Measurements from ENCODE around the gene KRTAP4-2.
"Not testable (repeated sequence)": the region's sequence is repeated elsewhere in the genome, so short reads cannot be mapped to it uniquely, and the experiment has no call there.

Gene KRTAP4-2

DNA sequence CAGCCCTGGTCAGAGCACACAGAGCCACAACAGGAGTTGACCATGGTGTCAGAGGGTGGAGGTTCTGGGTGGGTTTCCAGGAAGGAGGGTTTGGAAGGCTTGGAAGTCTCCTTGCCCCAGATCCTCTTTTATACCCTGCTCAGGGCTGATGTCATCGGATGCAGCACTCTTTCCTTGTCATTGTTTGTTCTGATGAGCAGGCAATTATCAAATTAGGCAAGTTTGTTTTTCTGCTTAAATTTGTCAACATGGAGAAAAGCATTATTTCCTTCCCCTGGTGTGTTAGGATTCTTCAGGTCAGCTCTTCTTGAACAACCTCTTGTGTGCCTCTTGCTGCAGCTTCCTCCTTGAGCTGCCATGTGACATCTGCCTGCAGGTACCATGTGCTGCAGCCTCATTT is 17.4 kb downstream of the KRTAP4-2 start, which contains the start of gene KRTAP4-4:
Gene KRTAP4-4, minus strand, starts transcription at position 101 of the 400 bp plus-strand sequence. Its CDS starts 57 bp downstream, at position 44.
- no peak for DNase-seq (ENCODE audit: low read depth)

DNA sequence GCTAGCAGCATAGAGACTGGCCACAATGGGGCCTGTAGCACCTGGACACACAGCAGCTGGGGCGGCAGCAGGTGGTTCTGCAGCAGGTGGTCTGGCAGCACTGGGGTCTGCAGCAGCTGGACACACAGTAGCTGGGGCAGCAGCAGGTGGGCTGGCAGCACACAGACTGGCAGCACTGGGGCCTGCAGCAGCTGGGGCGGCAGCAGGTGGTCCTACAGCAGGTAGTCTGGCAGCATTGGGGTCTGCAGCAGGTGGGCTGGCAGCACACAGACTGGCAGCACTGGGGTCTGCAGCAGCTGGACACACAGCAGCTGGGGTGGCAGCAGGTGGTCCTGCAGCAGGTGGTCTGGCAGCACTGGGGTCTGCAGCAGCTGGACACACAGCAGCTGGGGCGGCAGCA is 17.8 kb downstream of the KRTAP4-2 start:
- DNase-seq (ENCODE audit: low read depth): not testable (repeated sequence)

DNA sequence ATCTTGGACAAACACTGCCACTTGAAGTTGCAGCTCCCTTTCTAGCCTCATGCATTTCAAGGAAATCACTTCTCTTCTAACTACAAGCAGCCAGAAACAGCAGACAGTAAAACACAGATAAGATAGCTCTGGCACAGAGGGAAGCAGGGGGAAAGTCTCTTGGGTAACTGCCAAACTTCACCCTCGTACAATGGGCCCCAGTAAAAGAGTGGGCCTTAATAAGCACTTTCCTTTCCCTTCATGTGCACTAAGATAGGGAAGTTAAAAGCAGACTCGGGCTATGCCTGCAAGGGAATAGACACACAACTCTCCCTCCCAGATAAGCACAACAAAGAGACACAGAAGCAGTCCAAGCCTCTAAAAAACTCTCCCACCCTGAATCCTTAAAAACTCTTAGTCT is 24.2 kb downstream of the KRTAP4-2 start:
- no peak for DNase-seq (ENCODE audit: low read depth)

DNA sequence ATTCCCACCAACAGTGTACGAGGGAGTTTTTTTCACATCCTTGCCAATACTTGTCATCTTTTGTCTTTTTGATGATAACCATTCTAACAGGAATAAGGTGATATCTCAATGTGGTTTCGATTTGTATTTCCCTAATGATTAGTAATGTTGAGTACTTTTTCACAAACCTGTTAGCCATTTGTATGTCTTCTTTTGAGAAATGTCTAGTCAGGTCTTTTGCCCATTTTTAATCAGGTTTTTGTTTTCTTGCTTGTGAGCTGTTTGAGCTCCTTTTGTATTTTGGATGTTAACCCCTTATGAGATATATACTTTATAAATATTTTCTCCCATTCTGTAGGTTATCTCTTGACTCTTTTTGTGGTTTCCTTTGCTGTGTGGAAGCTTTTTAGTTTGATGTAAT is 26.5 kb downstream of the KRTAP4-2 start:
- no peak for DNase-seq (ENCODE audit: low read depth)

DNA sequence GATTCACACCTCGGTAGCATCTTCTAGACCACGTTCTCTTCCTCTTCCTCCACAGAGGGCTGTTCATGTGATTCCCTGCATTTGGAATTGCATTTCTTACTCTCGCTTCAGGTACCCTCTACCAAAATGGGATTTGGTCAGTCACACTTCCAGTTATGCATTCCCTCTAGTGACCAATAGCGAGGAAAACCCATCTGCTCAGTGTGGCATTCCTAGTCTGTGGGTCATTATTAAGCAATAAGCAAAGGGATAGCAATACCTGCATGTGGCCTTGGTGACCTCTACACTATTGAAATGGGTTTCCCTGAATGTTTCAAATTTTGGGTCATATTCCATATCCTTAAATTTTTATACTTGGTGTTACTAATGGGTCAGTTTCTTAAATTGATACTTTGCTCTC is 28.0 kb downstream of the KRTAP4-2 start:
- DNase-seq (ENCODE audit: low read depth): no peak

DNA sequence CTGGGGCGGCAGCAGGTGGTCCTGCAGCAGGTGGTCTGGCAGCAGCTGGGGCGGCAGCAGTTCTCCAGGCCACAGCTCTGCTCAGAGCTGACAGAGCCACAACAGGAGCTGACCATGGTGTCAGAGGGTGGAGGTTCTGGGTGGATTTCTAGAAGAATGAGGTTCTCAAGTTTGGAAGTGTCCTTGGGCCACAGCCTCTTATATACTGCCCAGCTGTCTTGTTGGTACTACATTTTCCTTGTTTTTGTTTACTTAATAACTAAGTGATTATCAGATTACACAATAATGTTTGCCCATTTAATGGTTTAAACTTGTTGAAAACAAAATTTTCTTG is 28.4 kb downstream of the KRTAP4-2 start, which contains the start of gene KRTAP4-5:
Gene KRTAP4-5, minus strand, starts transcription at position 174 of the 334 bp plus-strand sequence. Its CDS starts 58 bp downstream, at position 116.
- no peak for DNase-seq (ENCODE audit: low read depth)

DNA sequence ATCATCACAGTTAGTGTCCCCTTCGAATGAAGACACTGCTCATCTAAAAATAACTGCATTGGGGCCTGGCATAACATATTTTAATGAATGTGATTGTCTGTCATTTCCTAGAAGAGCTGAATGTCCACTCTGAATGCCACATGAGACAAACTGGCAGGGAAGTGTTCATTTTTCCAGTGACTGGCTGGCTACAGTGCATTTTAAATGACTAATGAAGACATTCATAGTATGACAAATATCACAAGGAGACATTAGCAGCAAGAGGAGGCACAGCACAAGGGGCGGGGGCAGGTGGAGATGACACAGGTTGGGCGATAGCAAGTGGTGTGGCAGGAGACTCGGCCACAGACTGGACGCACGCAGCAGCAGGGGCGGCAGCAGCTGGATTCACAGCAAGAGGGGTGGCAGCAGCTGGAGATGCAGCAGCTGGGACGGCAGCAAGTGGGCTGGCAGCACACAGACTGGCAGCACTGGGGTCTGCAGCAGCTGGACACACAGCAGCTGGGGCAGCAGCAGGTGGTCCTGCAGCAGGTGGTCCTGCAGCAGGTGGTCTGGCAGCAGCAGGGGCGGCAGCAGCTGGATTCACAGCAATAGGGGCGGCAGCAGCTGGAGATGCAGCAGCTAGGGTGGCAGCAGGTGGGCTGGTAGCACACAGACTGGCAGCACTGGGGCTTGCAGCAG is 28.9 kb downstream of the KRTAP4-2 start:
- DNase-seq (ENCODE audit: low read depth): not testable (repeated sequence)

DNA sequence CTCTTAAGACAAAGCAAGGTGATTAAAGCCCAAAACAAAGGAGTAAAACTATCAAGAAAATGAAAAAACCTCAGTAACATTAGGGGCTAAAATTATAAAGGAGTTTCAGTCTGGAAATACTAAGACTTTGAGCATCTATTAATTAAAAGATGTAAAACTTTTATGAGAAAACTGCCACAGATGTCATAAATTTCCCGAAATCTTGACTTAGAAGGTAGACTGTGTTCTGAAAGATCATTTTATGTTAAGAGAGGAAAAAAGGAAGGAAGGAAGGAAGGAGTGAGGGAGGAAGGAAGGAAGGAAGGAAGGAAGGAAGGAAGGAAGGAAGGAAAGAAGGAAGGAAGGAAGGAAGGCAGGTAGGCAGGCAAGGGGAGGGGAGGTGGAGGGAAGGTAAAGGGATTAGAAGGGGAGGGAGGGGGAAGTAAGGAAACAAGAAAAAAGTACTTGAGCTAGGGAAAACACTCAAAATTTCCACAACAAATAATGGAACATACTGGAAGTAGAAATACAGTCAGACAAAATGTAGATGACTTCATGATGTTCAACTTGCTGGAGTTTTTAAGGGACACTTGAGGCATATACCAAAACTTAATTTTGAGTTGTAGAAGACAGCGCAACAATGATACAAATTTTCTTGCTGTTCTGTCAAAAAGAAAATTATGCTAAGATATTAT is 30.4 kb downstream of the KRTAP4-2 start:
- DNase-seq (ENCODE audit: low read depth): no peak

DNA sequence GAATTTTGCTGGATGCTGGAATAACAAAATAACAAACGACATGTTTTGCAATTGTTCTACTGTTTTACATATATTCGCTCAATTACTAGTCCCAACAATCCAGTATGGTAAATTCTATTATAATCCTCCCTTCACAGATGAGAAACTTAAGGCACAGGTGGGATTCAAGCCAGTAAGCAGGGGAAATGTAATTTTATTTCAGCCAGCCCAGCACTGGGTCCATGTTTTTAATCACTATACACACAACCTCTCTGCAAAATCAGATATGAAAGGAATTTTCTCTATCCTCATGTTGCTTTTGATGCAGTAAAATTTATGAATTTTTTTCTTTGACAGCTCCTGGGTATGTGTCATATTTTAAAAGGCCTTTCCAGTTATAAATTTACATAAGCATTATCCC is 32.8 kb downstream of the KRTAP4-2 start:
- DNase-seq (ENCODE audit: low read depth): no peak

DNA sequence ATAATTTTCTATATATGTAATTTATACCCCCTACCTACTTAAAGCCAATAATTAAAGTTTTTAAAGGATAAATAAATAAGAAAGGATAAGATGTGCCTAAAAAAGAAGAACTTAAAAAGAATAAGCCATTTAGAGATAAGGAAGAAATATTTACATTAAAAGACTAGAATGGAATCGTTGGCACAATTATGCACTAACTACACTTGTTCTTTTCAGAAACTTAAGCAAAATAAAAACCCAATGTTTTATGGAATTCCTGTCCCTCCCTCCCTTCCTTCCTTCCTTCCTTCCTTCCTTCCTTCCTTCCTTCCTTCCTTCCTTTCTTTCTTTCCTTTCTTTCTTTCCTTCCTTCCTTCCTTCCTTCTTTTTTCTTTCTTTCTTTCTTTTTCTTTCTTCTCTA is 33.2 kb downstream of the KRTAP4-2 start:
- DNase-seq (ENCODE audit: low read depth): no peak

DNA sequence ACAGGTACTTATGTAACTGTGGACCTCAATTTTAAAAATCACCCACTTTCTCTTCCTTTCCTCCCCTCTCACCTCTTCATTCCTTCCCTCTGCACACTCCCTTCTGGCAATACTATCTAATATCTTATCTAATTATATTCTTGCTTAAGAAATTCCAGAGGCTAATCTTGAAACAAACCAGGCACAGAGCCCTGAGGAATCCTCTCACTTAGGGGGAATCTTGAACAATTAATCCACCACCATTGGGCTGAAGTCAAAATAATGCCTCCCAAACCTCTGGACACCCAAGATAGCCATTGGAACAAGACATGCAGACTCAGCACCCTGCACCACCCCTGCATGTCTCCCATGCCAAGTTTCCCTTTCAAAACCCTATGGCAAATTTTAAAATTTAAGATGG is 36.7 kb downstream of the KRTAP4-2 start:
- DNase-seq (ENCODE audit: low read depth): no peak

DNA sequence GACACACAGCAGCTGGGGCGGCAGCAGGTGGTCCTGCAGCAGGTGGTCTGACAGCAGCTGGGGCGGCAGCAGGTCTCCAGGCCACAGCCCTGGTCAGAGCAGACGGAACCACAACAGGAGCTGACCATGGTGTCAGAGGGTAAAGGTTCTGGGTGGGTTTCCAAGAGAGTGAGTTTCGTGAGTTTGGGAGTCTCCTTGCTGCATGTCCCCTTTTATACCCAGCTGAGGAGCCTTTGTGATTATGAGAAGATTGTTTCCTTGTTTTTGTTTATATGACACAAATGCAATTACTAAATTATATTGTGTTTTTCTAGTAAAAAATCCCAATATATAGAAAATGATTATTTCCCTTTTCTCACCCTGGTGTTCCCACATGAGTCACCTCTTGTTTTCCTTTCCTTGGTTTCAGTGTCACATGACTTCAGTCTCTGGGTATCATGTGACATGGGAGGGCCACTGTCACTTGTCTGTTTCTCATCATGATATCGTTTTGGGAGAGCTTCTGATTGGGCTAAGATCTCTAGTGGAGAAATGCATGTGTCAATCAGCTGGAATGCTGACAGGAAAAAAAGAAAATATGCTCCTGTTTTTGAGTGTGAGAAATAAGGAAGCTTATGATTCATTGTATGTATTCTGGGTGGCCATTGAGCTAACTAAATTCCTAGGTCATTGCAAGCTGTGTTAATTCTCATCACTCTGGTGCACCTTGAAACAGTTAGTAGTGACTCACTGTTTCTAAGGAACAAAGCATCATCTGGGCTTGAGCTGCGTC is 37.5 kb downstream of the KRTAP4-2 start, which contains the start of gene KRTAP4-6:
Gene KRTAP4-6, minus strand, starts transcription at position 185 of the 772 bp plus-strand sequence. Its CDS starts 57 bp downstream, at position 128.
- DNase-seq (ENCODE audit: low read depth): no peak

DNA sequence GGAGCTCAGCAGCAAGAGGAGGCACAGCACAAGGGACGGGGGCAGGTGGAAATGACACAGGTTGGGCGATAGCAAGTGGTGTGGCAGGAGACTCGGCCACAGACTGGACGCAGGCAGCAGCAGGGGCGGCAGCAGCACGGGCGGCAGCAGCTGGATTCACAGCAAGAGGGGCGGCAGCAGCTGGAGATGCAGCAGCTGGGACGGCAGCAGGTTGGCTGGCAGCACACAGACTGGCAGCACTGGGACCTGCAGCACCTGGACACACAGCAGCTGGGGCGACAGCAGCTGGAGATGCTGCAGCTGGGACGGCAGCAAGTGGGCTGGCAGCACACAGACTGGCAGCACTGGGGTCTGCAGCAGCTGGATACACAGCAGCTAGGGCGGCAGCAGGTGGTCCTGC is 38.2 kb downstream of the KRTAP4-2 start:
- DNase-seq (ENCODE audit: low read depth): not testable (repeated sequence)

DNA sequence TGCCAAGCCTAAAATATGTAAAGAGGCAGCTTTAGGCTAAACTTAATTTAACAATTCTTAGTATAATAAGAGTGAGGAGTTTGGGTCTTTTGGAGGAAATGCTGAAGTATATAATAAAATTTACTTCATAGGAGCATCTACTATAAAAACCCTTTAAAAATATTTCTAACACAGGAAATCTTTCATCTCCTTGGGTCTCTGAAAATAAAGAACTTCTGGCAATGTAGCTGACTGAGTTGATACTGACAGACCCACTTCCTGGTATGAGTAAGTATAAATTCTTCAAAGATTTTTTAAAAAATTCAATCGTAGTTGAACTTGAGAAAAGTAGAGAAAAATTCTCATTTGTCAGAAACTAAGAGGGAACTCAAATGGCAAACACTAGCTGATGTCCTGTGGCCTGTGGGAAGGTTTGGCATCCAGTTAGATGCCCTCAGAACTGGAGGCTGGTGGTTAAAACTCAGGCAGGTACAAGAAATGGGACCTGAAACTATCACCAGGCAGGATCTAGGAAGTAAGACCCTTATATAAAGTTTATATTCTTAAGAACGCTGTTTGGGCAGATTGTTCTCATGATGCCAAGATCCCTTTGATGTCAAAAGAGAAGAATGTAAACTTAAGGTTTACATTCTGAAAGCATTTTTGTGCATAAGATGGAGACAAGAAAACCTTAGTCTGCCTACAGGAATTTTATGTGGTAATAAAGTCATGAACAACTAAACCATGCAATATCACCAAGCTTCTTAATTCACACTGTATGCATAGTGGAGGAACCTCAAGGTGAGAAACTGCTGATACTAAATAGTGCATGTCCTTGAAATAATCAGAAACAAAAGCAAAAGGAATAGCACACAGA is 43.9 kb downstream of the KRTAP4-2 start:
- no peak for DNase-seq (ENCODE audit: low read depth)

DNA sequence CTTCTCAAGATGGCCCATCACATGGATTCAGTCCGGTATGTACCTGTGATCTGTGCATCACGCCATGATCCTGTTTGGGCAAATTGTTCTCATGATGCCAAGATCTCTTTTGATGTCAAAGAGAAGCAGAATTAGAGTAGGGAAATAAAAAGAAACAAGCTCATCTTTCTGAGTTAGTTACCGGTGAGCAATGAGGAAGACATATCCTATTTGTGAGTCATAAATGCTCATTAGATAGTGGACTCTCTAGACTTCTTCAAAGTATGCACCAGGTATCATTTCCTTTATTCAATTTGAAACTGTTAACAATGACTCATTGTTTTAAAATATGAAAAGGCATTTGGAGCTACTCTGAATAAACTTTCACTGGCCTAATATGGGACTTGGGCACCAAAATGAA is 46.0 kb downstream of the KRTAP4-2 start:
- DNase-seq (ENCODE audit: low read depth): no peak

Data from stimulated activated CD8-positive, alpha-beta memory T cell treated with anti-CD3 and anti-CD28 coated beads, Interleukin-12 subunit alpha, Interleukin-12 subunit beta, amount 100 ng/mL, for 1 hour (primary cell).